ENCODE measurements around the gene RALGAPA1. TPM values are rescaled to one million over a fixed set of nuclear protein-coding genes. Genes with fewer than 3 reads are reported as not detected.
"Not testable (repeated sequence)": the region's sequence is repeated elsewhere in the genome, so short reads cannot be mapped to it uniquely, and the experiment has no call there.

Gene RALGAPA1
- total RNA-seq, 4 donors from 2014 or later, result 44.1 to 138 (median 108) TPM

GRCh38 chr14:35776823-35777222, 32.3 kb downstream of the RALGAPA1 start:
- no peaks in the 10 kb centered on the region for H3K4me1 ChIP-seq
- peaks cover 0 to 16% of the 10 kb centered on the region in 2 donors for H3K9me3 ChIP-seq
- no peaks in the 10 kb centered on the region for H3K36me3 ChIP-seq
- no peaks in the 10 kb centered on the region for H3K27me3 ChIP-seq
- intact Hi-C loops (cut with DNase I; ENCODE audit: low total_unique reads), result no loop called here
- DNase-seq, result no peak
- H3K4me3 ChIP-seq, result no peak overlapping the region
- H3K27ac ChIP-seq, result no peak overlapping the region
- TF ChIP-seq POLR2A (IDR thresholded peaks at IDR 0.05), result no peak
- TF ChIP-seq, protein P1, sequence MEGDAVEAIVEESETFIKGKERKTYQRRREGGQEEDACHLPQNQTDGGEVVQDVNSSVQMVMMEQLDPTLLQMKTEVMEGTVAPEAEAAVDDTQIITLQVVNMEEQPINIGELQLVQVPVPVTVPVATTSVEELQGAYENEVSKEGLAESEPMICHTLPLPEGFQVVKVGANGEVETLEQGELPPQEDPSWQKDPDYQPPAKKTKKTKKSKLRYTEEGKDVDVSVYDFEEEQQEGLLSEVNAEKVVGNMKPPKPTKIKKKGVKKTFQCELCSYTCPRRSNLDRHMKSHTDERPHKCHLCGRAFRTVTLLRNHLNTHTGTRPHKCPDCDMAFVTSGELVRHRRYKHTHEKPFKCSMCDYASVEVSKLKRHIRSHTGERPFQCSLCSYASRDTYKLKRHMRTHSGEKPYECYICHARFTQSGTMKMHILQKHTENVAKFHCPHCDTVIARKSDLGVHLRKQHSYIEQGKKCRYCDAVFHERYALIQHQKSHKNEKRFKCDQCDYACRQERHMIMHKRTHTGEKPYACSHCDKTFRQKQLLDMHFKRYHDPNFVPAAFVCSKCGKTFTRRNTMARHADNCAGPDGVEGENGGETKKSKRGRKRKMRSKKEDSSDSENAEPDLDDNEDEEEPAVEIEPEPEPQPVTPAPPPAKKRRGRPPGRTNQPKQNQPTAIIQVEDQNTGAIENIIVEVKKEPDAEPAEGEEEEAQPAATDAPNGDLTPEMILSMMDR (IDR thresholded peaks at IDR 0.05), result no peak

DNA sequence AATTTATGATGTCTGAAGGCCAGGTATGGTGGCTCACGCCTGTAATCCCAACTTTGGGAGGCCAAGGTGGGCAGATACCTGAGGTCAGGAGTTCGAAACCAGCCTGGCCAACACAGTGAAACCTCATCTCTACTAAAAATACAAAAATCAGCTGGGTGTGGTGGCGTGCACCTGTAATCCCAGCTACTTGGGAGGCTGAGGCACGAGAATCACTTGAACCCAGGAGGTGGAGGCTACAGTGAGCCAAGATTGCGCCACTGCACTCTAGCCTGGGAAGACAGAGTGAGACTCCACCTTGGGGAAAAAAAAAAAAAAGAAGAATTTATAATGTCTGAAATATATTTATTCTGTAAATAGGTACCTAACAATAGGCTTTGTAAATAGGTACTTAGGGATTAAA, 33.0 kb downstream of the RALGAPA1 start:
- H3K4me1 ChIP-seq; H3K27ac ChIP-seq; H3K36me3 ChIP-seq; H3K4me3 ChIP-seq; H3K27me3 ChIP-seq; intact Hi-C loops (cut with DNase I; ENCODE audit: low total_unique reads); DNase-seq: not testable (repeated sequence)
- H3K9me3 ChIP-seq, result peaks cover 0 to 13% of the 10 kb centered on the region in 2 donors

GRCh38 chr14:35766700-35767082, 42.4 kb downstream of the RALGAPA1 start:
- no peaks in the 10 kb centered on the region for H3K27me3 ChIP-seq
- no peaks in the 10 kb centered on the region for H3K9me3 ChIP-seq
- DNase-seq, result no peak
- TF ChIP-seq, protein P1 (IDR thresholded peaks at IDR 0.05), result no peak
- TF ChIP-seq POLR2A (IDR thresholded peaks at IDR 0.05), result no peak
- no peaks in the 10 kb centered on the region for H3K36me3 ChIP-seq
- intact Hi-C loops (cut with DNase I; ENCODE audit: low total_unique reads), result no loop called here
- no peak overlapping the region for H3K27ac ChIP-seq
- H3K4me3 ChIP-seq, result no peak overlapping the region
- H3K4me1 ChIP-seq, result no peaks in the 10 kb centered on the region

- H3K9me3 ChIP-seq, result no peaks in the 10 kb centered on the region
- no peaks in the 10 kb centered on the region for H3K27me3 ChIP-seq
- intact Hi-C loops (cut with DNase I; ENCODE audit: low total_unique reads), result no loop called here
- H3K4me1 ChIP-seq, result no peaks in the 10 kb centered on the region
- TF ChIP-seq, protein P1 (IDR thresholded peaks at IDR 0.05), result no peak
- no peak for TF ChIP-seq POLR2A (IDR thresholded peaks at IDR 0.05)
- H3K27ac ChIP-seq, result no peak overlapping the region
- H3K4me3 ChIP-seq, result no peak overlapping the region
- H3K36me3 ChIP-seq, result no peaks in the 10 kb centered on the region
- DNase-seq, result no peak
These were observed 42.9 kb downstream of the RALGAPA1 start for GRCh38 chr14:35766036-35766699.

DNA sequence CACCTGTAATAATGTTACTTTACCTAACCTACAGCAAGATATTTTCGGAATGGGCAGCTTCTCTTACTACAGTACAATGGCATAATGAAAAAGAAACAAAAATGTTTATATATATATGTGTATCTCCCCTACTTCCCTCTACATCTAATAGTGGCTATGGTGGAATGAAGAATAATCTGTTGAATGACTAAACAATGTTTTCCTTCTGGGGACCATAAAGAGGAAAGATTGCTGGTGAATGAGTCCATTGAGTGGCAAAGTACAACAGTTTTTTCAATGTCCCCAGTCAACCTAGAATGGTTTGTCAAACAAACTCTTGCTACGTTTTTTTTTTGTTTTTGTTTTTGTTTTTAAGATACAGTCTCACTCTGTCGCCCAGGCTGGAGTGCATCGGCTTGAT, 47.2 kb downstream of the RALGAPA1 start:
- TF ChIP-seq POLR2A (IDR thresholded peaks at IDR 0.05), result no peak
- H3K4me1 ChIP-seq, result no peaks in the 10 kb centered on the region
- intact Hi-C loops (cut with DNase I; ENCODE audit: low total_unique reads), result no loop called here
- H3K36me3 ChIP-seq, result no peaks in the 10 kb centered on the region
- DNase-seq, result no peak
- H3K27me3 ChIP-seq, result no peaks in the 10 kb centered on the region
- H3K4me3 ChIP-seq, result no peak overlapping the region
- no peak overlapping the region for H3K27ac ChIP-seq
- no peaks in the 10 kb centered on the region for H3K9me3 ChIP-seq

DNA sequence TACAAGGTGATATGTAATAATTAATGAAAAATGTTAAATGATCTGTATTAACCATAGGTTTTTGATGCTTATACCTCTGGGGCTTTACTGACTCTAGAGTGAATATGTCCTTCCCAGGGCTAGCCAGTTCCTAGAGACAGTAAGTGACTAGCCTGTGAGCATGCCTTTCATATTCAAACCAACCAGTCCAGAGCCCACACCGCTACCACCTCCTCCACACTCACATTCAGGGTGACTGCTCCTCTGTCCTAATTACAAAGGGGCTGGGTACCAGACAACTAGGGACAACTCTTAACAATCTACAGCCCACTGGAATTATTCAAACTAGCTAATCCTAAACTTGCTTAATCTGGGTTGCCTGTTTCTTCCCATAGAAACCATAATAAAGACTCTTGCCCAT, 49.0 kb downstream of the RALGAPA1 start:
- no peak overlapping the region for H3K4me3 ChIP-seq
- intact Hi-C loops (cut with DNase I; ENCODE audit: low total_unique reads), result no loop called here
- H3K36me3 ChIP-seq, result no peaks in the 10 kb centered on the region
- no peaks in the 10 kb centered on the region for H3K27me3 ChIP-seq
- no peaks in the 10 kb centered on the region for H3K4me1 ChIP-seq
- no peak for DNase-seq
- H3K27ac ChIP-seq, result no peak overlapping the region
- TF ChIP-seq, protein P1 (IDR thresholded peaks at IDR 0.05), result no peak
- no peak for TF ChIP-seq POLR2A (IDR thresholded peaks at IDR 0.05)
- H3K9me3 ChIP-seq, result no peaks in the 10 kb centered on the region
